K562 (cell line): ENCODE data around the gene YJU2. TPM values are rescaled to one million over a fixed set of nuclear protein-coding genes. Genes with fewer than 3 reads are reported as not detected.

Experiments used
- ATAC-seq: fragments of 200-7000 bp; cut with Tn5 transposase; 3 replicates; pipeline ENCODE4 v1.9.1; 2020; ENCODE audit warnings: moderate library complexity
- BruUV-seq: library from RNA; stranded (reverse); fragments of 400-500 nt; replicated peaks from 2 replicates; lab custom pipeline; 2021; lab: Mats Ljungman, UMichigan
- CTCF ChIA-PET: fragments of 300-600 bp; formaldehyde crosslinking; extraction: SDS; loops from one replicate; lab custom pipeline; 2021; ENCODE audit warnings: low intra/inter-chr PET ratio; lab: Yijun Ruan, JAX
- POLR2A ChIA-PET: fragments of 300-600, 350-650 bp; sonication (Branson Sonifier 250); formaldehyde crosslinking; extraction: SDS; loops from one replicate; lab custom pipeline; 2021; ENCODE audit warnings: antibody characterized with exemption, inconsistent platforms; lab: Yijun Ruan, JAX
- DNase-seq, 4 experiments: peaks; one replicate each; pipeline versions ENCODE4 v3.0.0 to v3.0.0-alpha.2; 2011 to 2018; ENCODE audit warnings: low spot score in 3 of 4, mixed read lengths in 3 of 4; ENCODE audit errors: extremely low read depth in 1 of 4
- FAIRE-seq: peaks from 2 replicates; lab custom pipeline; 2011; peaks lifted over from hg19 to GRCh38; lab: Jason Lieb, UNC
- H2AFZ ChIP-seq: 2 replicates; pipeline ENCODE4 v1.6.0; 2011; ENCODE audit warnings: low read depth, low read length, control low read depth, inconsistent platforms
- H3K27ac ChIP-seq: fragments of 200-600 bp; 3 replicates; pipeline ENCODE4 v1.8.0; 2011; ENCODE audit warnings: low read depth, mild to moderate bottlenecking, control low read depth, inconsistent platforms, low read length, moderate library complexity, mixed read lengths; ENCODE audit errors: extremely low read depth
- H3K27me3 ChIP-seq, 2 experiments: fragments of 300-600 bp in 1 of 2; 2 replicates in 1 of 2; 3 replicates in 1 of 2; pipeline versions ENCODE4 v1.6.0 to v1.8.0; 2011; ENCODE audit warnings: inconsistent platforms in 2 of 2, low read length in 2 of 2, mild to moderate bottlenecking in 1 of 2, mixed read lengths in 1 of 2, moderate library complexity in 1 of 2; ENCODE audit not compliant: control insufficient read depth in 2 of 2, insufficient read depth in 2 of 2
- H3K36me3 ChIP-seq: fragments of 300-600 bp; 3 replicates; pipeline ENCODE4 v1.8.0; 2011; ENCODE audit warnings: mild to moderate bottlenecking, low read length, inconsistent platforms; ENCODE audit not compliant: control insufficient read depth, insufficient read depth
- H3K4me1 ChIP-seq, 2 experiments: fragments of 200-600 bp in 1 of 2; replicated peaks in 1 of 2; 2 replicates in 1 of 2; 3 replicates in 1 of 2; pipeline versions ENCODE4 v1.5.1 to v1.8.0; 2011; ENCODE audit warnings: inconsistent platforms in 2 of 2, low read length in 2 of 2, mild to moderate bottlenecking in 1 of 2, mixed read lengths in 1 of 2, moderate library complexity in 1 of 2; ENCODE audit not compliant: control insufficient read depth in 2 of 2, insufficient read depth in 2 of 2
- H3K4me2 ChIP-seq: 2 replicates; pipeline ENCODE4 v1.6.1; 2011; ENCODE audit warnings: low read length, control low read depth, inconsistent platforms, mixed read lengths; ENCODE audit not compliant: insufficient read depth
- H3K4me3 ChIP-seq: fragments of 200-600 bp; sonication (generic), shearing (Covaris generic); 2 replicates; pipeline ENCODE4 v1.5.1; 2016; ENCODE audit warnings: control low read depth, inconsistent platforms
- H3K79me2 ChIP-seq: fragments of 200-600 bp; 3 replicates; pipeline ENCODE4 v1.8.0; 2011; ENCODE audit warnings: low read length, inconsistent platforms; ENCODE audit not compliant: control insufficient read depth, insufficient read depth
- H3K9ac ChIP-seq, 2 experiments: 2 replicates each; pipeline versions ENCODE4 v1.6.0 to v1.6.1; 2011; ENCODE audit warnings: low read depth in 2 of 2, low read length in 2 of 2, control low read depth in 1 of 2, inconsistent platforms in 1 of 2, mild to moderate bottlenecking in 1 of 2, mixed read lengths in 1 of 2; ENCODE audit not compliant: insufficient read depth in 1 of 2
- H3K9me1 ChIP-seq: one replicate; pipeline ENCODE4 v1.6.0; 2011; ENCODE audit warnings: inconsistent platforms, mild to moderate bottlenecking, low read length, moderate library complexity; ENCODE audit not compliant: control insufficient read depth, insufficient read depth
- H3K9me3 ChIP-seq: replicated peaks from 2 replicates; pipeline ENCODE4 v1.5.1; 2011; ENCODE audit warnings: low read depth, low read length, inconsistent platforms; ENCODE audit not compliant: control insufficient read depth, insufficient read depth
- H4K20me1 ChIP-seq: replicated peaks from 2 replicates; pipeline ENCODE4 v1.6.1; 2011; ENCODE audit warnings: low read length, inconsistent platforms, mixed read lengths; ENCODE audit not compliant: control insufficient read depth, insufficient read depth
- ARID2 ChIP-seq: fragments of 450-650 bp; IDR thresholded peaks from 2 replicates; pipeline ENCODE4 v1.6.1; 2017; ENCODE audit warnings: antibody characterized with exemption, mild to moderate bottlenecking
- BRD9 ChIP-seq: fragments of 450-650 bp; IDR thresholded peaks from 2 replicates; pipeline ENCODE4 v1.6.1; 2018; ENCODE audit warnings: low read depth; ENCODE audit not compliant: partially characterized antibody
- CC2D1A ChIP-seq: fragments of 450-650 bp; IDR thresholded peaks from 2 replicates; pipeline ENCODE4 v1.6.1; 2017; ENCODE audit warnings: mild to moderate bottlenecking
- EGR1 ChIP-seq: fragments of 450-650 bp; conservative IDR thresholded peaks from 2 replicates; pipeline ENCODE4 v1.6.1; 2017; ENCODE audit warnings: mild to moderate bottlenecking
- HLTF ChIP-seq: fragments of 450-650 bp; IDR thresholded peaks from 2 replicates; pipeline ENCODE4 v1.6.1; 2016
- MTA1 ChIP-seq: fragments of 450-650 bp; IDR thresholded peaks from 2 replicates; pipeline ENCODE4 v1.6.1; 2017; ENCODE audit warnings: borderline replicate concordance
- NCOA1 ChIP-seq: fragments of 450-650 bp; IDR thresholded peaks from 2 replicates; pipeline ENCODE4 v1.6.1; 2016; ENCODE audit warnings: low read depth
- STAG1 ChIP-seq: sonication (generic); formaldehyde crosslinking; IDR thresholded peaks from 2 replicates; pipeline ENCODE4 v1.5.0; 2020; ENCODE audit warnings: missing genetic modification reagents, borderline replicate concordance
- ZC3H4 ChIP-seq: sonication (generic); formaldehyde crosslinking; IDR thresholded peaks from 2 replicates; pipeline ENCODE4 v1.9.0; 2021; ENCODE audit warnings: missing genetic modification reagents, borderline replicate concordance
- ZNF197 ChIP-seq: fragments of 200-800 bp; sonication (Bioruptor generic); IDR thresholded peaks from 2 replicates; pipeline ENCODE4 v1.6.1; 2016; ENCODE audit warnings: low read depth, missing genetic modification characterization, missing compliant biosample characterization
- ZNF24 ChIP-seq: fragments of 450-650 bp; IDR thresholded peaks from 2 replicates; pipeline ENCODE4 v1.6.1; 2016
- WGBS: fragments of 100-300 bp; shearing (Covaris generic); methylation state at CpG from one replicate; pipeline ENCODE4 v1.1.6; 2016; ENCODE audit warnings: low coverage, mixed read lengths; ENCODE audit not compliant: insufficient coverage; ENCODE audit errors: missing lambda C conversion rate; 5-methylcytosine and 5-hydroxymethylcytosine counted together
- in situ Hi-C: fragments of 300-500 bp; cut with MboI; formaldehyde crosslinking; loops from 4 replicates; pipeline ENCODE4 v1.15.0; 2018; ENCODE audit warnings: inconsistent platforms, mixed read lengths
- intact Hi-C: fragments of 100-400 bp; cut with micrococcal nuclease; formaldehyde crosslinking; loops from 2 replicates; pipeline ENCODE4 v1.14.2; 2022
- polyA plus RNA-seq, 8 experiments: library from polyadenylated mRNA; depleted of rRNA in 4 of 8; stranded (reverse) in 5 of 8; unstranded in 3 of 8; fragments of >200 nt; fragmentation: Nextera tagmentation in 2 of 8; fragmentation: Illumina TruSeq in 1 of 8; extraction: Ambion mirVana in 2 of 8; extraction: Trizol in 1 of 8; gene quantifications; 2 replicates each; pipeline versions ENCODE4 v1.2.1 to v1.2.3, GENCODE V29; 2011 to 2014; ENCODE audit warnings: inconsistent platforms in 1 of 8, missing spikeins in 1 of 8
- total RNA-seq, 7 experiments: library from RNA; depleted of rRNA in 6 of 7; stranded (reverse); fragments of >200 nt in 6 of 7; fragmentation: Illumina TruSeq in 2 of 7; extraction: Trizol in 2 of 7; gene quantifications; 2 replicates each; pipeline versions ENCODE4 v1.2.1 to v1.2.3, GENCODE V29; 2011 to 2021; ENCODE audit warnings: low replicate concordance in 1 of 7
- TF ChIP-seq, protein P1 (sequence below): fragments of 450-650 bp; IDR thresholded peaks from 2 replicates; pipeline ENCODE4 v1.6.1; 2016; ENCODE audit warnings: antibody characterized with exemption
- TF ChIP-seq, protein P2 (sequence below): fragments of 200-800 bp; sonication (Bioruptor generic); IDR thresholded peaks from 2 replicates; pipeline ENCODE4 v1.6.1; 2017; ENCODE audit warnings: missing genetic modification characterization, missing compliant biosample characterization
- TF ChIP-seq, protein P3 (sequence below), 2 experiments: fragments of 450-650 bp; IDR thresholded peaks; 2 replicates each; pipeline ENCODE4 v1.6.1; 2016

YJU2 gene
- total and polyA plus RNA-seq, 9 of the 15 experiments (the other 6 are each of a cell fraction or from before 2014, with no cell fraction given), result 0.41 to 34.9 (median 19.3) TPM

DNA sequence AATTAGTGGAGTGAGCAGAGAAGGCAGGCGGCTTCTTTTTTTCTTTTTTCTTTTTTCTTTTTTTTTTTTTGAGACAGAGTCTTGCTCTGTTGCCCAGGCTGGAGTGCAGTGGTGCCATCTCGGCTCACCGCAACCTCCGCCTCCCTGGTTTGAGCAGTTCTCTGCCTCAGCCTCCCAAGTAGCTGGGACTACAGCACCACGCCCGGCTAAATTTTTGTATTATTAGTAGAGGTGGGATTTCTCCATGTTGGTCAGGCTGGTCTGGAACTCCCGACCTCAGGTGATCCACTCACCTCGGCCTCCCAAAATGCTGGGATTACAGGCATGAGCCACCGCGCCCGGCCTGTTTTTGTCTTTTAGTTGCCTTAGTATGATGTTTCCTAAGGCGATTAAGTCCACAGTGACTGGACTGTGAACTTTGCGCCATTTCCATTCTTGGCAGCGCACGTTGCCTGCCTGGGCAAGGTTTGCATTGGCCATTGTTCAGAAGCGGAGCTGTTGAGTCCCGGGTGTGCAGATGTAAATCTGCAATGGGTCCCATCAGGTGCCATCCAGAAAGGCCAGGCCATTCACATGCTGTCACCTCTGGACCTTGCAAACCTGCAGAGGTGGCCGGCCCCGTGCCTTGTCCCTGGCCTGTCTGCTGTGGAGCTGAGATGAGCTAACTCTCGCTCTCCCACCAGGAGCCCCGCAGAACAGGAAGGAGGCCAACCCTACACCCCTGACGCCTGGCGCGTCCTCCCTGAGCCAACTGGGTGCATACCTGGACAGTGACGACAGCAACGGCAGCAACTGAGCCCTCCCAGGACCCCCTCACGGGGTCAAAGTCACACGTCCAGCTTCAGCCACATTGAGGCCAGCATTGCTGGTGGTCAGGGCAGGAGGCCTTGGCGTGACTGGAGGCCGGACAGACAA, 21.3 kb downstream of the YJU2 start:
- in situ Hi-C loops (no loop called here), intact Hi-C loops (loop anchor here (1.0 to 2.0 kb wide), 3 partner anchors 85 to 257 kb away; partner anchors contain the start of gene SH3GL1)
- Histone ChIP-seq H3K4me2 (no peak overlapping the region), H3K9me3 (no peaks in the 10 kb centered on the region), H3K36me3 (peaks cover 25% of the 10 kb centered on the region; the same call in 2 of the 3 replicates), H3K4me3 (no peak overlapping the region), H3K9ac (peak overlapping the region in 1 of 2 experiments; percentile 76; a peak in 2 of 4 replicates), H2AFZ (no peak overlapping the region), H3K4me1 (peaks cover 0 to 17% of the 10 kb centered on the region in 2 experiments; a peak in 2 of 5 replicates), H3K27ac (no peak overlapping the region), H4K20me1 (no peaks in the 10 kb centered on the region; the same call in 1 of the 2 replicates), H3K9me1 (peaks cover 3% of the 10 kb centered on the region), H3K27me3 (no peaks in the 10 kb centered on the region), H3K79me2 (no peaks in the 10 kb centered on the region)
- DNase-seq (no peak), FAIRE-seq (no peak), ATAC-seq (no peak)
- TF ChIP-seq ZNF197 (no peak), STAG1 (peak; percentile 30; the same call in 1 of the 2 replicates), MTA1 (0 out of 2 replicates have a peak, but pooled peaks have one; percentile 16), BRD9 (peak; percentile 25), ARID2 (peak; percentile 63; the same call in 1 of the 2 replicates), CC2D1A (peak; percentile 83; the same call in 1 of the 2 replicates), HLTF (0 out of 2 replicates have a peak, but pooled peaks have one; percentile 25), EGR1 (0 out of 2 replicates have a peak, but pooled peaks have one; percentile 38), NCOA1 (peak; percentile 37; the same call in 1 of the 2 replicates), ZC3H4 (0 out of 2 replicates have a peak, but pooled peaks have one; percentile 30), ZNF24 (no peak)
- TF ChIP-seq, protein P1, sequence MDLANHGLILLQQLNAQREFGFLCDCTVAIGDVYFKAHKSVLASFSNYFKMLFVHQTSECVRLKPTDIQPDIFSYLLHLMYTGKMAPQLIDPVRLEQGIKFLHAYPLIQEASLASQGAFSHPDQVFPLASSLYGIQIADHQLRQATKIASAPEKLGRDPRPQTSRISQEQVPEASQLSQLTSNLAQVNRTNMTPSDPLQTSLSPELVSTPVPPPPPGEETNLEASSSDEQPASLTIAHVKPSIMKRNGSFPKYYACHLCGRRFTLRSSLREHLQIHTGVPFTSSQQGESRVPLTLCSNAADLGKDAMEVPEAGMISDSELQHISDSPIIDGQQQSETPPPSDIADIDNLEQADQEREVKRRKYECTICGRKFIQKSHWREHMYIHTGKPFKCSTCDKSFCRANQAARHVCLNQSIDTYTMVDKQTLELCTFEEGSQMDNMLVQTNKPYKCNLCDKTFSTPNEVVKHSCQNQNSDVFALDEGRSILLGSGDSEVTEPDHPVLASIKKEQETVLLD, result peak; percentile 3; the same call in 1 of the 2 replicates
- TF ChIP-seq, protein P2, sequence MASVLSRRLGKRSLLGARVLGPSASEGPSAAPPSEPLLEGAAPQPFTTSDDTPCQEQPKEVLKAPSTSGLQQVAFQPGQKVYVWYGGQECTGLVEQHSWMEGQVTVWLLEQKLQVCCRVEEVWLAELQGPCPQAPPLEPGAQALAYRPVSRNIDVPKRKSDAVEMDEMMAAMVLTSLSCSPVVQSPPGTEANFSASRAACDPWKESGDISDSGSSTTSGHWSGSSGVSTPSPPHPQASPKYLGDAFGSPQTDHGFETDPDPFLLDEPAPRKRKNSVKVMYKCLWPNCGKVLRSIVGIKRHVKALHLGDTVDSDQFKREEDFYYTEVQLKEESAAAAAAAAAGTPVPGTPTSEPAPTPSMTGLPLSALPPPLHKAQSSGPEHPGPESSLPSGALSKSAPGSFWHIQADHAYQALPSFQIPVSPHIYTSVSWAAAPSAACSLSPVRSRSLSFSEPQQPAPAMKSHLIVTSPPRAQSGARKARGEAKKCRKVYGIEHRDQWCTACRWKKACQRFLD (CRISPR knock-in tag), result no peak
- TF ChIP-seq, protein P3, sequence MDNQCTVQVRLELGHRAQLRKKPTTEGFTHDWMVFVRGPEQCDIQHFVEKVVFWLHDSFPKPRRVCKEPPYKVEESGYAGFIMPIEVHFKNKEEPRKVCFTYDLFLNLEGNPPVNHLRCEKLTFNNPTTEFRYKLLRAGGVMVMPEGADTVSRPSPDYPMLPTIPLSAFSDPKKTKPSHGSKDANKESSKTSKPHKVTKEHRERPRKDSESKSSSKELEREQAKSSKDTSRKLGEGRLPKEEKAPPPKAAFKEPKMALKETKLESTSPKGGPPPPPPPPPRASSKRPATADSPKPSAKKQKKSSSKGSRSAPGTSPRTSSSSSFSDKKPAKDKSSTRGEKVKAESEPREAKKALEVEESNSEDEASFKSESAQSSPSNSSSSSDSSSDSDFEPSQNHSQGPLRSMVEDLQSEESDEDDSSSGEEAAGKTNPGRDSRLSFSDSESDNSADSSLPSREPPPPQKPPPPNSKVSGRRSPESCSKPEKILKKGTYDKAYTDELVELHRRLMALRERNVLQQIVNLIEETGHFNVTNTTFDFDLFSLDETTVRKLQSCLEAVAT (IDR thresholded peaks at IDR 0.05), result peak; percentile 33 to 44; a peak in 2 of 4 replicates
- POLR2A ChIA-PET, result interaction anchor here (1.3 kb wide), 1 partner anchor 84 kb away, joined by 6 read pairs; no protein-coding TSS in a partner anchor
- no TSS peak for BruUV-seq
- CTCF ChIA-PET, result interaction anchor here (0.6 to 3.8 kb wide), 8 partner anchors 75 to 290 kb away, joined by 3 to 49 read pairs (median 6); partner anchors contain the start of genes MPND and SH3GL1
- WGBS, result 81% methylated on average over 21 of the region's 30 CpGs
